Measurements from ENCODE around the gene ASIC2. TPM values are rescaled to one million over a fixed set of nuclear protein-coding genes. Genes with fewer than 3 reads are reported as not detected.

ASIC2 gene
- total and polyA plus RNA-seq, 2 donors (not counting 3 experiments of a cell fraction or from before 2014, with no cell fraction given): not detected

DNA sequence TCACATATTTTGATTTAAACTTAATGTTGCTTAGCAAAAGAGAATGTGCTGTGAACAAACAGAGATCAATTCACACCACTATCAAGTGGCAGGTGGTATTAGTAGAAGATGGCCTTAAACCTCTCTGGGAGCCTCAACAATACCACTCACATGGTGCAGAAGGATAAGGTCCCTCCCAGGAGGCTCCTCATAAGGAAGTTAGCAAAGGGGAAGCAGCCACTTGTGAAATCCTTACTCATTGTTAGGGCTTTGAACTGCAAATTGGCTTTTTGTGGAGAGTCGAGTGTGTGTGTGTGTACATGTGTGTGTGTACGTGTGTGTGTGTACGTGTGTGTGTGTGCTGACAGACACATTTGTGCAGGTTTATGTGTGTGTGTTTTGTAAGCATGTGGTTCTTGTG is 48.9 kb upstream of the ASIC2 start:
- POLR2A ChIA-PET: no interaction called here
- FAIRE-seq (no peak), DNase-seq (ENCODE audit: low read depth, low spot score) (no peak)
- Histone ChIP-seq H3K36me3 (ENCODE audit: control insufficient read depth in 2 of 2, extremely low read depth in 1 of 2, insufficient read depth in 2 of 2, low read length in 2 of 2) (no peaks in the 10 kb centered on the region), H3K4me2 (ENCODE audit: insufficient read depth, low read length) (no peak overlapping the region), H4K20me1 (replicated peaks; ENCODE audit: control insufficient read depth, extremely low read depth, insufficient read depth, low read length) (no peaks in the 10 kb centered on the region), H3K79me2 (ENCODE audit: control insufficient read depth, insufficient read depth, low read length) (no peaks in the 10 kb centered on the region), H3K27me3 (ENCODE audit: control insufficient read depth in 2 of 2, insufficient read depth in 2 of 2, low read length in 2 of 2) (no peaks in the 10 kb centered on the region), H3K9ac (replicated peaks; ENCODE audit: extremely low read depth, insufficient read depth, low read length) (no peak overlapping the region), H3K4me1 (ENCODE audit: control insufficient read depth, extremely low read depth, insufficient read depth, low read length) (no peaks in the 10 kb centered on the region), H2AFZ (ENCODE audit: low read depth, low read length) (no peak overlapping the region), H3K9me1 (replicated peaks; ENCODE audit: control insufficient read depth, extremely low read depth, insufficient read depth, low read length) (no peaks in the 10 kb centered on the region), H3K27ac (ENCODE audit: insufficient read depth, low read depth, low read length) (no peak overlapping the region), H3K9me3 (replicated peaks; ENCODE audit: control insufficient read depth, insufficient read depth, low read length) (no peaks in the 10 kb centered on the region), H3K4me3 (replicated peaks in 1 of 3; ENCODE audit: insufficient read depth in 1 of 3, low read depth in 1 of 3, low read length in 3 of 3) (no peak overlapping the region)
- BruUV-seq (replicated peaks): no TSS peak
- dilution Hi-C loops (cut with MboI; ENCODE audit: extremely low pct_ligation_motif_present, low sequenced_read_pairs): no loop called here
- intact Hi-C loops (cut with micrococcal nuclease): no loop called here
- TF ChIP-seq JUN (IDR thresholded peaks at IDR 0.05; ENCODE audit: borderline replicate concordance, insufficient read depth, insufficient read length, low read depth): no peak
- TF ChIP-seq, protein P1, sequence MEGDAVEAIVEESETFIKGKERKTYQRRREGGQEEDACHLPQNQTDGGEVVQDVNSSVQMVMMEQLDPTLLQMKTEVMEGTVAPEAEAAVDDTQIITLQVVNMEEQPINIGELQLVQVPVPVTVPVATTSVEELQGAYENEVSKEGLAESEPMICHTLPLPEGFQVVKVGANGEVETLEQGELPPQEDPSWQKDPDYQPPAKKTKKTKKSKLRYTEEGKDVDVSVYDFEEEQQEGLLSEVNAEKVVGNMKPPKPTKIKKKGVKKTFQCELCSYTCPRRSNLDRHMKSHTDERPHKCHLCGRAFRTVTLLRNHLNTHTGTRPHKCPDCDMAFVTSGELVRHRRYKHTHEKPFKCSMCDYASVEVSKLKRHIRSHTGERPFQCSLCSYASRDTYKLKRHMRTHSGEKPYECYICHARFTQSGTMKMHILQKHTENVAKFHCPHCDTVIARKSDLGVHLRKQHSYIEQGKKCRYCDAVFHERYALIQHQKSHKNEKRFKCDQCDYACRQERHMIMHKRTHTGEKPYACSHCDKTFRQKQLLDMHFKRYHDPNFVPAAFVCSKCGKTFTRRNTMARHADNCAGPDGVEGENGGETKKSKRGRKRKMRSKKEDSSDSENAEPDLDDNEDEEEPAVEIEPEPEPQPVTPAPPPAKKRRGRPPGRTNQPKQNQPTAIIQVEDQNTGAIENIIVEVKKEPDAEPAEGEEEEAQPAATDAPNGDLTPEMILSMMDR (IDR thresholded peaks at IDR 0.05; ENCODE audit: extremely low read depth in 1 of 2, insufficient read depth in 1 of 2, low read depth in 1 of 2, low read length in 2 of 2): no peak
- no peak for TF ChIP-seq MYC (IDR thresholded peaks at IDR 0.05; ENCODE audit: low read depth, low read length)
- TF ChIP-seq, protein P2, sequence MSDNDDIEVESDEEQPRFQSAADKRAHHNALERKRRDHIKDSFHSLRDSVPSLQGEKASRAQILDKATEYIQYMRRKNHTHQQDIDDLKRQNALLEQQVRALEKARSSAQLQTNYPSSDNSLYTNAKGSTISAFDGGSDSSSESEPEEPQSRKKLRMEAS (IDR thresholded peaks at IDR 0.05; ENCODE audit: insufficient read depth, insufficient read length): no peak
- TF ChIP-seq FOS (IDR thresholded peaks at IDR 0.05; ENCODE audit: borderline replicate concordance, insufficient read depth, low read length): no peak
- no peak for TF ChIP-seq POLR2AphosphoS5 (IDR thresholded peaks at IDR 0.05; ENCODE audit: insufficient read depth, low read depth, low read length)
- no peak for TF ChIP-seq POLR2A (IDR thresholded peaks at IDR 0.05; ENCODE audit: low read depth, low read length)
- no peak for TF ChIP-seq EZH2 (IDR thresholded peaks at IDR 0.05; ENCODE audit: borderline replicate concordance, low read depth, low read length, severe bottlenecking)
- TF ChIP-seq GATA2 (IDR thresholded peaks at IDR 0.05; ENCODE audit: insufficient read depth, insufficient read length, low read depth, low read length): no peak
- CTCF ChIA-PET: no interaction called here

Measured in endothelial cell of umbilical vein (primary cell).